ENCODE data around the gene TES.
A peak's percentile ranks its signal among the peaks of the same experiment; 100 is the strongest.

Gene TES

GRCh38 chr7:116210345-116211005 lies at the start of gene TES:
TES (plus strand) TSS chr7:116210539; CDS start chr7:116210708, 169 bp downstream.
- Histone ChIP-seq H3K4me1 (peaks cover 39 to 63% (median 57%) of the 10 kb centered on the region in 10 experiments), H3K36me3 (no peaks in the 10 kb centered on the region; a peak in 1 of 22 replicates), H3K4me2 (peak within 1 kb of the TSS; percentile 71 to 93 (median 82)), H3K4me3 (peak within 1 kb of the TSS; percentile 44 to 66 (median 52)), H4K20me1 (no peaks in the 10 kb centered on the region), H3K9ac (peak within 1 kb of the TSS in 10 of 11 experiments; percentile 53 to 75 (median 66); a peak in 19 of 22 replicates), H3K9me3 (replicated peaks in 1 of 11) (peaks cover 10 to 44% (median 21%) of the 10 kb centered on the region in 11 experiments), H3K27ac (peak within 1 kb of the TSS; percentile 5 to 87 (median 78); a peak in 21 of 22 replicates), H3K27me3 (no peaks in the 10 kb centered on the region)
- no peak for TF ChIP-seq Cebpa-rat (IDR thresholded peaks at IDR 0.05)

GRCh38 chr7:116161728-116162127 lies 48.6 kb upstream of the TES start:
- H4K20me1 ChIP-seq = no peaks in the 10 kb centered on the region
- no peaks in the 10 kb centered on the region; a peak in 1 of 22 replicates for H3K27me3 ChIP-seq
- TF ChIP-seq Cebpa-rat (IDR thresholded peaks at IDR 0.05) = no peak
- H3K36me3 ChIP-seq = no peaks in the 10 kb centered on the region
- H3K9ac ChIP-seq = no peak overlapping the region
- peaks cover 0 to 55% (median 7%) of the 10 kb centered on the region in 10 experiments; a peak in 10 of 20 replicates for H3K4me1 ChIP-seq
- no peaks in the 10 kb centered on the region for H3K9me3 ChIP-seq (replicated peaks in 1 of 11)
- peak overlapping the region in 3 of 11 experiments; percentile 3 to 40 (median 36); a peak in 3 of 22 replicates for H3K4me2 ChIP-seq
- H3K4me3 ChIP-seq = no peak overlapping the region
- H3K27ac ChIP-seq = no peak overlapping the region

GRCh38 chr7:116162254-116162653 lies 48.1 kb upstream of the TES start:
- no peaks in the 10 kb centered on the region; a peak in 1 of 22 replicates for H3K27me3 ChIP-seq
- no peak overlapping the region for H3K4me3 ChIP-seq
- peak overlapping the region in 3 of 11 experiments; percentile 3 to 40 (median 36); a peak in 5 of 22 replicates for H3K4me2 ChIP-seq
- no peaks in the 10 kb centered on the region for H4K20me1 ChIP-seq
- no peak overlapping the region for H3K27ac ChIP-seq
- no peaks in the 10 kb centered on the region for H3K36me3 ChIP-seq
- TF ChIP-seq Cebpa-rat (IDR thresholded peaks at IDR 0.05) = no peak
- H3K4me1 ChIP-seq = peaks cover 0 to 61% (median 11%) of the 10 kb centered on the region in 10 experiments; a peak in 10 of 20 replicates
- 0 out of 22 replicates have a peak, but pooled peaks cover 0 to 3% (median 0%) of the 10 kb centered on the region in 11 experiments for H3K9me3 ChIP-seq (replicated peaks in 1 of 11)
- no peak overlapping the region for H3K9ac ChIP-seq

- Histone ChIP-seq H3K36me3 (no peaks in the 10 kb centered on the region), H3K4me1 (peaks cover 0 to 61% (median 14%) of the 10 kb centered on the region in 10 experiments; a peak in 10 of 20 replicates), H3K4me3 (no peak overlapping the region), H3K9ac (no peak overlapping the region), H3K4me2 (0 out of 22 replicates have a peak overlapping the region, but pooled peaks of 1 of the 11 experiments have one; percentile 40), H3K27me3 (no peaks in the 10 kb centered on the region; a peak in 1 of 22 replicates), H3K9me3 (replicated peaks in 1 of 11) (peaks cover 0 to 3% (median 0%) of the 10 kb centered on the region in 11 experiments; a peak in 1 of 22 replicates), H3K27ac (no peak overlapping the region), H4K20me1 (no peaks in the 10 kb centered on the region)
- no peak for TF ChIP-seq Cebpa-rat (IDR thresholded peaks at IDR 0.05)
Observed at GRCh38 chr7:116162992-116163391, 47.3 kb upstream of the TES start.

GRCh38 chr7:116164552-116165306 lies 45.6 kb upstream of the TES start:
- H3K9me3 ChIP-seq (replicated peaks in 1 of 11) = peaks cover 0 to 3% (median 0%) of the 10 kb centered on the region in 11 experiments; a peak in 1 of 22 replicates
- peak overlapping the region in 3 of 11 experiments; percentile 51 to 80 (median 76); a peak in 5 of 22 replicates for H3K27ac ChIP-seq
- peak overlapping the region in 3 of 11 experiments; percentile 63 to 71 (median 67); a peak in 5 of 22 replicates for H3K4me2 ChIP-seq
- H4K20me1 ChIP-seq = no peaks in the 10 kb centered on the region
- H3K9ac ChIP-seq = no peak overlapping the region
- TF ChIP-seq Cebpa-rat (IDR thresholded peaks at IDR 0.05) = no peak
- H3K36me3 ChIP-seq = no peaks in the 10 kb centered on the region
- no peaks in the 10 kb centered on the region; a peak in 1 of 22 replicates for H3K27me3 ChIP-seq
- H3K4me1 ChIP-seq = peaks cover 0 to 56% (median 14%) of the 10 kb centered on the region in 10 experiments; a peak in 10 of 20 replicates
- H3K4me3 ChIP-seq = no peak overlapping the region

- H3K4me3 ChIP-seq = no peak overlapping the region
- no peaks in the 10 kb centered on the region; a peak in 1 of 22 replicates for H3K27me3 ChIP-seq
- H3K9ac ChIP-seq = peak overlapping the region in 1 of 11 experiments; percentile 31; a peak in 1 of 22 replicates
- peaks cover 0 to 50% (median 14%) of the 10 kb centered on the region in 10 experiments; a peak in 10 of 20 replicates for H3K4me1 ChIP-seq
- peak overlapping the region in 6 of 11 experiments; percentile 44 to 81 (median 66); a peak in 12 of 22 replicates for H3K4me2 ChIP-seq
- no peaks in the 10 kb centered on the region for H3K36me3 ChIP-seq
- peak overlapping the region in 10 of 11 experiments; percentile 0 to 80 (median 56); a peak in 17 of 22 replicates for H3K27ac ChIP-seq
- H3K9me3 ChIP-seq (replicated peaks in 1 of 11) = peaks cover 0 to 3% (median 0%) of the 10 kb centered on the region in 11 experiments; a peak in 1 of 22 replicates
- TF ChIP-seq Cebpa-rat (IDR thresholded peaks at IDR 0.05) = no peak
- no peaks in the 10 kb centered on the region for H4K20me1 ChIP-seq
Observed at GRCh38 chr7:116165717-116166116, 44.6 kb upstream of the TES start.

GRCh38 chr7:116166156-116166555 lies 44.2 kb upstream of the TES start:
- Histone ChIP-seq H3K36me3 (no peaks in the 10 kb centered on the region), H3K27ac (peak overlapping the region in 10 of 11 experiments; percentile 0 to 80 (median 56); a peak in 18 of 22 replicates), H3K9ac (peak overlapping the region in 1 of 11 experiments; percentile 31; a peak in 1 of 22 replicates), H4K20me1 (no peaks in the 10 kb centered on the region), H3K4me2 (peak overlapping the region in 6 of 11 experiments; percentile 44 to 81 (median 65); a peak in 12 of 22 replicates), H3K9me3 (replicated peaks in 1 of 11) (peaks cover 0 to 3% (median 0%) of the 10 kb centered on the region in 11 experiments; a peak in 1 of 22 replicates), H3K4me1 (peaks cover 0 to 50% (median 14%) of the 10 kb centered on the region in 10 experiments; a peak in 10 of 20 replicates), H3K27me3 (no peaks in the 10 kb centered on the region; a peak in 1 of 22 replicates), H3K4me3 (no peak overlapping the region)
- no peak for TF ChIP-seq Cebpa-rat (IDR thresholded peaks at IDR 0.05)

GRCh38 chr7:116167177-116167576 lies 43.2 kb upstream of the TES start:
- H3K9me3 ChIP-seq (replicated peaks in 1 of 11) = peaks cover 0 to 3% (median 0%) of the 10 kb centered on the region in 11 experiments; a peak in 1 of 22 replicates
- TF ChIP-seq Cebpa-rat (IDR thresholded peaks at IDR 0.05) = no peak
- peaks cover 0 to 45% (median 14%) of the 10 kb centered on the region in 10 experiments; a peak in 10 of 20 replicates for H3K4me1 ChIP-seq
- H3K4me2 ChIP-seq = peak overlapping the region in 8 of 11 experiments; percentile 2 to 81 (median 54); a peak in 10 of 22 replicates
- no peaks in the 10 kb centered on the region; a peak in 1 of 22 replicates for H3K27me3 ChIP-seq
- H3K36me3 ChIP-seq = no peaks in the 10 kb centered on the region
- no peak overlapping the region for H3K9ac ChIP-seq
- no peaks in the 10 kb centered on the region for H4K20me1 ChIP-seq
- no peak overlapping the region for H3K4me3 ChIP-seq
- H3K27ac ChIP-seq = peak overlapping the region in 3 of 11 experiments; percentile 66 to 80 (median 76); a peak in 6 of 22 replicates

Data from BLaER1 treated with 17β-estradiol and CSF1 and Interleukin-3, amounts not matched to agents 10 nM and 100 nM (cell line).